ENCODE data around the gene OR2C3.

DNA sequence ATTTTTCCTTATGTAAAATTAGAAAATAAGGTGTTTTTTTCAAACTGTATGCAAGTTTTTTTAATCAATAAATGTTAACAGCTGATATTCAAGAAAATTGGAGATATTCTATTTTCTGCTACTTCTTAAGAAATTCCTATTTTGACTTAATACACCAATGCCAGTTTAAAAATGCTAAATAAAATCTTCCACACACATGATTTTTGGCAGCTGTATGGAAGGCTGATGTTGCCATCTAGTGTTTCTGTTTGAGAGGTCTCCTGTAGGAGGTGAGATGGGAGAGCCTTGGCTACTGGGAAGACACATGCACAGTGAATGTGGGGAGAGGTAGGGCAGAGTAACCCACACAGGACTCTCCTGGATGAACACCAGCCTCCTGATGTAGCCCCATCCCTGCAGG is 49.2 kb downstream of the OR2C3 start:
- TF ChIP-seq CTCF (IDR thresholded peaks at IDR 0.05) (peak; percentile 12 to 52 (median 39)), POLR2A (IDR thresholded peaks at IDR 0.05) (no peak)

Data from uterus (tissue), 2 donors.